Measurements from ENCODE around the gene USP37. TPM values are rescaled to one million over a fixed set of nuclear protein-coding genes. Genes with fewer than 3 reads are reported as not detected.

The USP37 gene
- polyA plus RNA-seq, 2 of the 4 experiments (the other 2 are of a cell fraction): 5.1 to 12.8 TPM

DNA sequence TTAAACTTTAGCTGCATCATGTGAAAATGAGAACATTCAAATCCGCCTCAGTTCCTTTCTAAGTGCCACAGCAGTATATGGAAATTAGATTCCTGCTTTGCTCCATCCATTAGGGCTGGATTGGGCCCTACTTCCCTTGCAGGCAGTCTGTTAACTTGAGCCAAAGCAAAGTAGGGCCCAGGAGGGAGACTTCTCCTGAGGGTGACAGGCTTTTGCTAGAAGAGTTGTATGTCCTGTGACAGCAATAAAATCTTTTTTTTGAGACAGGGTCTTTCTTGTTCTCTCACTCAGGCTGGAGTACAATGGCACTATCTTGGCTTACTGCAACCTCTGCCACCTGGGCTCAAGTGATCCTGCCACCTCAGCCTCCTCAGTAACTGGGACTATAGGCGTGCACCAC lies 121.1 kb downstream of the USP37 start:
- TF ChIP-seq CHD4 (IDR thresholded peaks at IDR 0.05; ENCODE audit: borderline replicate concordance): no peak
- TF ChIP-seq JUNB (IDR thresholded peaks at IDR 0.05): no peak
- TF ChIP-seq KDM1A (IDR thresholded peaks at IDR 0.05; ENCODE audit: low read depth): no peak
- no peak for TF ChIP-seq HOXB13 (CRISPR knock-in tag; IDR thresholded peaks at IDR 0.05; ENCODE audit: low read depth)
- TF ChIP-seq RCOR1 (IDR thresholded peaks at IDR 0.05; ENCODE audit: low read depth, low read length): no peak
- no peak for TF ChIP-seq MAFK (IDR thresholded peaks at IDR 0.05; ENCODE audit: partially characterized antibody)
- no peak for TF ChIP-seq PHF8 (IDR thresholded peaks at IDR 0.05; ENCODE audit: borderline replicate concordance, low read depth)
- TF ChIP-seq HEYL (CRISPR knock-in tag; IDR thresholded peaks at IDR 0.05): no peak
- TF ChIP-seq, protein P1, sequence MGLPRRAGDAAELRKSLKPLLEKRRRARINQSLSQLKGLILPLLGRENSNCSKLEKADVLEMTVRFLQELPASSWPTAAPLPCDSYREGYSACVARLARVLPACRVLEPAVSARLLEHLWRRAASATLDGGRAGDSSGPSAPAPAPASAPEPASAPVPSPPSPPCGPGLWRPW (IDR thresholded peaks at IDR 0.05): no peak
- no peak for TF ChIP-seq GATA3 (IDR thresholded peaks at IDR 0.05; ENCODE audit: borderline replicate concordance)
- TF ChIP-seq CBX2 (IDR thresholded peaks at IDR 0.05; ENCODE audit: borderline replicate concordance, low read depth): no peak
- no peak for TF ChIP-seq BHLHE40 (IDR thresholded peaks at IDR 0.05; ENCODE audit: low read depth, low read length)
- no peak for TF ChIP-seq BCL3 (IDR thresholded peaks at IDR 0.05)
- H3K4me1 ChIP-seq: peaks cover 40% of the 10 kb centered on the region
- no peak overlapping the region for H3K4me3 ChIP-seq
- H3K4me2 ChIP-seq: no peak overlapping the region
- CTCF ChIA-PET: interaction anchor here (1.4 kb wide), 1 partner anchor 19 kb away, joined by 5 read pairs; no protein-coding TSS in a partner anchor
- DNase-seq (ENCODE audit: low read depth in 1 of 2, low spot score in 1 of 2) (no peak), FAIRE-seq (no peak), ATAC-seq (no peak)
- H3K9me3 ChIP-seq: no peaks in the 10 kb centered on the region
- no peak overlapping the region for H3K27ac ChIP-seq
- WGBS (ENCODE audit: missing lambda C conversion rate): 94% methylated on average over 2 of the region's 2 CpGs
- POLR2A ChIA-PET: no interaction called here

DNA sequence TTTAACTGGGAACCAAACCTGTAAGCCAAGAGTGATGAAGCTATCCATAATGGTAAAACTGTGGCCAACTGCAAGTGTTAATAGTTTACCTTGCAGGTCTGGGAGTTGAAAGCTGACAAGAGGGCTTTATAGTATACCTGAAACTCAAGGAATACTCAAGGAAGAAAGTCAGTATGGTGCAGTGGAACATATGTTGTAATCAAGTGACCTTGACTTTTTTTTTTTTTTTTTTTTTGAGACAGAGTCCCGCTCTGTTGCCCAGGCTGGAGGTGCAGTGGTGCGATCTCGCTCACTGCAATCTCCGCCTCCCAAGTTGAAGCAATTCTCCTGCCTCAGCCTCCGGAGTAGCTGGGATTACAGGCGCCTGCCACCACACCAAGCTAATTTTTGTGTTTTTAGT lies 121.6 kb downstream of the USP37 start:
- no peak for DNase-seq (ENCODE audit: low read depth in 1 of 2, low spot score in 1 of 2)
- ChIA-PET POLR2A (no interaction called here), CTCF (interaction anchor here (1.0 to 1.5 kb wide), 2 partner anchors 12 to 21 kb away, joined by 3 to 4 read pairs; no protein-coding TSS in a partner anchor)
- FAIRE-seq: no peak
- Histone ChIP-seq H3K9me3 (no peaks in the 10 kb centered on the region), H3K4me3 (no peak overlapping the region), H3K4me2 (no peak overlapping the region), H3K4me1 (peaks cover 40% of the 10 kb centered on the region), H3K27ac (no peak overlapping the region)
- no peak for ATAC-seq
- no peak for TF ChIP-seq BCL3 (IDR thresholded peaks at IDR 0.05)
- TF ChIP-seq, protein P2, sequence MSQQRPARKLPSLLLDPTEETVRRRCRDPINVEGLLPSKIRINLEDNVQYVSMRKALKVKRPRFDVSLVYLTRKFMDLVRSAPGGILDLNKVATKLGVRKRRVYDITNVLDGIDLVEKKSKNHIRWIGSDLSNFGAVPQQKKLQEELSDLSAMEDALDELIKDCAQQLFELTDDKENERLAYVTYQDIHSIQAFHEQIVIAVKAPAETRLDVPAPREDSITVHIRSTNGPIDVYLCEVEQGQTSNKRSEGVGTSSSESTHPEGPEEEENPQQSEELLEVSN (IDR thresholded peaks at IDR 0.05; ENCODE audit: borderline replicate concordance, low read depth): no peak
- TF ChIP-seq, protein P1 (IDR thresholded peaks at IDR 0.05): no peak
- no peak for TF ChIP-seq REST (IDR thresholded peaks at IDR 0.05)
- no peak for TF ChIP-seq CTCF (IDR thresholded peaks at IDR 0.05)
- no peak for TF ChIP-seq ZFP36 (IDR thresholded peaks at IDR 0.05; ENCODE audit: borderline replicate concordance, partially characterized antibody)
- 91% methylated on average over 6 of the region's 6 CpGs for WGBS (ENCODE audit: missing lambda C conversion rate)
